Measurements from ENCODE around the gene CHURC1.

The CHURC1 gene

GRCh38 chr14:64960762-64961276, 46.6 kb downstream of the CHURC1 start:
- H3K4me1 ChIP-seq (ENCODE audit: control insufficient read depth, insufficient read depth, low read length), result no peaks in the 10 kb centered on the region
- no peak for DNase-seq (ENCODE audit: low read depth)
- H3K9ac ChIP-seq (ENCODE audit: low read length), result no peak overlapping the region
- no peaks in the 10 kb centered on the region for H3K27me3 ChIP-seq (replicated peaks; ENCODE audit: control insufficient read depth, insufficient read depth, low read length)
- H3K36me3 ChIP-seq (ENCODE audit: control insufficient read depth, insufficient read depth, low read length, severe bottlenecking), result no peaks in the 10 kb centered on the region
- H3K9me3 ChIP-seq (ENCODE audit: control insufficient read depth, low read length), result no peaks in the 10 kb centered on the region
- H3K4me3 ChIP-seq (ENCODE audit: low read length), result no peak overlapping the region

GRCh38 chr14:64963611-64964010, 49.4 kb downstream of the CHURC1 start:
- no peaks in the 10 kb centered on the region for H3K9me3 ChIP-seq (ENCODE audit: control insufficient read depth, low read length)
- no peak for DNase-seq (ENCODE audit: low read depth)
- no peaks in the 10 kb centered on the region for H3K27me3 ChIP-seq (replicated peaks; ENCODE audit: control insufficient read depth, insufficient read depth, low read length)

GRCh38 chr14:64965356-64966000, 51.2 kb downstream of the CHURC1 start:
- Histone ChIP-seq H3K9me3 (ENCODE audit: control insufficient read depth, low read length) (no peaks in the 10 kb centered on the region), H3K9ac (ENCODE audit: low read length) (no peak overlapping the region), H3K4me1 (ENCODE audit: control insufficient read depth, insufficient read depth, low read length) (no peaks in the 10 kb centered on the region), H3K4me3 (ENCODE audit: low read length) (no peak overlapping the region), H3K36me3 (ENCODE audit: control insufficient read depth, insufficient read depth, low read length, severe bottlenecking) (no peaks in the 10 kb centered on the region), H3K27me3 (replicated peaks; ENCODE audit: control insufficient read depth, insufficient read depth, low read length) (no peaks in the 10 kb centered on the region)
- no peak for DNase-seq (ENCODE audit: low read depth)

More at GRCh38 chr14:64963611-64964010, 49.4 kb downstream of the CHURC1 start:
- no peaks in the 10 kb centered on the region for H3K4me1 ChIP-seq (ENCODE audit: control insufficient read depth, insufficient read depth, low read length)
- H3K9ac ChIP-seq (ENCODE audit: low read length), result no peak overlapping the region
- no peaks in the 10 kb centered on the region for H3K36me3 ChIP-seq (ENCODE audit: control insufficient read depth, insufficient read depth, low read length, severe bottlenecking)
- H3K4me3 ChIP-seq (ENCODE audit: low read length), result no peak overlapping the region

GRCh38 chr14:64966976-64967375, 52.7 kb downstream of the CHURC1 start:
- DNase-seq (ENCODE audit: low read depth), result no peak

GRCh38 chr14:64968167-64968566, 53.9 kb downstream of the CHURC1 start:
- Histone ChIP-seq H3K9ac (ENCODE audit: low read length) (no peak overlapping the region), H3K4me3 (ENCODE audit: low read length) (no peak overlapping the region), H3K27me3 (replicated peaks; ENCODE audit: control insufficient read depth, insufficient read depth, low read length) (no peaks in the 10 kb centered on the region), H3K9me3 (ENCODE audit: control insufficient read depth, low read length) (no peaks in the 10 kb centered on the region), H3K4me1 (ENCODE audit: control insufficient read depth, insufficient read depth, low read length) (no peaks in the 10 kb centered on the region), H3K36me3 (ENCODE audit: control insufficient read depth, insufficient read depth, low read length, severe bottlenecking) (no peaks in the 10 kb centered on the region)
- DNase-seq (ENCODE audit: low read depth), result no peak

More at GRCh38 chr14:64966976-64967375, 52.7 kb downstream of the CHURC1 start:
- H3K9me3 ChIP-seq (ENCODE audit: control insufficient read depth, low read length), result no peaks in the 10 kb centered on the region
- H3K36me3 ChIP-seq (ENCODE audit: control insufficient read depth, insufficient read depth, low read length, severe bottlenecking), result no peaks in the 10 kb centered on the region
- H3K4me1 ChIP-seq (ENCODE audit: control insufficient read depth, insufficient read depth, low read length), result no peaks in the 10 kb centered on the region
- no peak overlapping the region for H3K9ac ChIP-seq (ENCODE audit: low read length)
- H3K4me3 ChIP-seq (ENCODE audit: low read length), result no peak overlapping the region
- H3K27me3 ChIP-seq (replicated peaks; ENCODE audit: control insufficient read depth, insufficient read depth, low read length), result no peaks in the 10 kb centered on the region

- Histone ChIP-seq H3K27me3 (replicated peaks; ENCODE audit: control insufficient read depth, insufficient read depth, low read length) (no peaks in the 10 kb centered on the region), H3K4me3 (ENCODE audit: low read length) (no peak overlapping the region), H3K36me3 (ENCODE audit: control insufficient read depth, insufficient read depth, low read length, severe bottlenecking) (no peaks in the 10 kb centered on the region), H3K4me1 (ENCODE audit: control insufficient read depth, insufficient read depth, low read length) (no peaks in the 10 kb centered on the region), H3K9ac (ENCODE audit: low read length) (no peak overlapping the region), H3K9me3 (ENCODE audit: control insufficient read depth, low read length) (no peaks in the 10 kb centered on the region)
- no peak for DNase-seq (ENCODE audit: low read depth)
These were observed 54.4 kb downstream of the CHURC1 start for GRCh38 chr14:64968651-64969050.

GRCh38 chr14:64970041-64970440, 55.8 kb downstream of the CHURC1 start:
- no peak overlapping the region for H3K4me3 ChIP-seq (ENCODE audit: low read length)
- H3K9ac ChIP-seq (ENCODE audit: low read length), result no peak overlapping the region
- no peaks in the 10 kb centered on the region for H3K4me1 ChIP-seq (ENCODE audit: control insufficient read depth, insufficient read depth, low read length)
- H3K27me3 ChIP-seq (replicated peaks; ENCODE audit: control insufficient read depth, insufficient read depth, low read length), result no peaks in the 10 kb centered on the region
- no peak for DNase-seq (ENCODE audit: low read depth)
- no peaks in the 10 kb centered on the region for H3K9me3 ChIP-seq (ENCODE audit: control insufficient read depth, low read length)
- no peaks in the 10 kb centered on the region for H3K36me3 ChIP-seq (ENCODE audit: control insufficient read depth, insufficient read depth, low read length, severe bottlenecking)

GRCh38 chr14:64970776-64971477, 56.7 kb downstream of the CHURC1 start:
- Histone ChIP-seq H3K27me3 (replicated peaks; ENCODE audit: control insufficient read depth, insufficient read depth, low read length) (no peaks in the 10 kb centered on the region), H3K9ac (ENCODE audit: low read length) (peak overlapping the region; percentile 70), H3K9me3 (ENCODE audit: control insufficient read depth, low read length) (no peaks in the 10 kb centered on the region), H3K36me3 (ENCODE audit: control insufficient read depth, insufficient read depth, low read length, severe bottlenecking) (no peaks in the 10 kb centered on the region), H3K4me3 (ENCODE audit: low read length) (peak overlapping the region; percentile 81), H3K4me1 (ENCODE audit: control insufficient read depth, insufficient read depth, low read length) (no peaks in the 10 kb centered on the region)
- peak; percentile 10 for DNase-seq (ENCODE audit: low read depth)

- Histone ChIP-seq H3K27me3 (replicated peaks; ENCODE audit: control insufficient read depth, insufficient read depth, low read length) (no peaks in the 10 kb centered on the region), H3K36me3 (ENCODE audit: control insufficient read depth, insufficient read depth, low read length, severe bottlenecking) (no peaks in the 10 kb centered on the region), H3K4me3 (ENCODE audit: low read length) (peak overlapping the region; percentile 81), H3K9ac (ENCODE audit: low read length) (peak overlapping the region; percentile 70), H3K9me3 (ENCODE audit: control insufficient read depth, low read length) (no peaks in the 10 kb centered on the region), H3K4me1 (ENCODE audit: control insufficient read depth, insufficient read depth, low read length) (no peaks in the 10 kb centered on the region)
- no peak for DNase-seq (ENCODE audit: low read depth)
These were observed 57.3 kb downstream of the CHURC1 start for GRCh38 chr14:64971491-64971942.

- peak; percentile 84 for DNase-seq (ENCODE audit: low read depth)
- Histone ChIP-seq H3K9ac (ENCODE audit: low read length) (peak within 1 kb of the TSS; percentile 79), H3K36me3 (ENCODE audit: control insufficient read depth, insufficient read depth, low read length, severe bottlenecking) (no peaks in the 10 kb centered on the region), H3K4me3 (ENCODE audit: low read length) (peak within 1 kb of the TSS; percentile 81), H3K27me3 (replicated peaks; ENCODE audit: control insufficient read depth, insufficient read depth, low read length) (peaks cover 4% of the 10 kb centered on the region), H3K9me3 (ENCODE audit: control insufficient read depth, low read length) (no peaks in the 10 kb centered on the region), H3K4me1 (ENCODE audit: control insufficient read depth, insufficient read depth, low read length) (no peaks in the 10 kb centered on the region)
These were observed 57.9 kb downstream of the CHURC1 start, which contains the start of gene RAB15 for GRCh38 chr14:64971943-64972791. TSS of gene RAB15 (minus strand) at chr14:64972336. CDS start at chr14:64972076, 260 bp downstream.

- Histone ChIP-seq H3K36me3 (ENCODE audit: control insufficient read depth, insufficient read depth, low read length, severe bottlenecking) (no peaks in the 10 kb centered on the region), H3K4me3 (ENCODE audit: low read length) (peak overlapping the region; percentile 81)
- no peak for DNase-seq (ENCODE audit: low read depth)
These were observed 58.8 kb downstream of the CHURC1 start for GRCh38 chr14:64973026-64973442.

More at GRCh38 chr14:64973026-64973442, 58.8 kb downstream of the CHURC1 start:
- no peaks in the 10 kb centered on the region for H3K9me3 ChIP-seq (ENCODE audit: control insufficient read depth, low read length)
- H3K4me1 ChIP-seq (ENCODE audit: control insufficient read depth, insufficient read depth, low read length), result no peaks in the 10 kb centered on the region
- peaks cover 4% of the 10 kb centered on the region for H3K27me3 ChIP-seq (replicated peaks; ENCODE audit: control insufficient read depth, insufficient read depth, low read length)
- H3K9ac ChIP-seq (ENCODE audit: low read length), result peak overlapping the region; percentile 79

Measured in adipocyte (in vitro differentiated cells).